Upper lobe of left lung (tissue), 6 donors: Measurements from ENCODE around the gene RGR. TPM values are rescaled to one million over a fixed set of nuclear protein-coding genes. Genes with fewer than 3 reads are reported as not detected.

Source experiments
- ATAC-seq, 2 donors: fragments of 200-7000 bp; cut with Tn5 transposase; one replicate each; pipeline ENCODE4 v1.9.1; 2022; ENCODE audit warnings: mild to moderate bottlenecking in 2 of 2, moderate library complexity in 2 of 2; ENCODE audit not compliant: low FRiP score in 2 of 2
- DNase-seq, 2 donors: peaks; one replicate each; pipeline ENCODE4 v3.0.0-alpha.2; 2019 to 2020
- H3K27ac ChIP-seq, 4 donors: fragments of 200-600 bp; sonication (generic); one replicate each; pipeline ENCODE4 v1.5.1; 2016 to 2019
- H3K27me3 ChIP-seq, 4 donors: fragments of 200-600 bp; sonication (generic); one replicate each; pipeline ENCODE4 v1.5.1; 2017 to 2019
- H3K36me3 ChIP-seq, 4 donors: fragments of 200-600 bp; sonication (generic); one replicate each; pipeline ENCODE4 v1.5.1; 2016 to 2019
- H3K4me1 ChIP-seq, 4 donors: fragments of 200-600 bp; sonication (generic); one replicate each; pipeline ENCODE4 v1.5.1; 2018 to 2019
- H3K4me3 ChIP-seq, 4 donors: fragments of 200-600 bp; sonication (generic); one replicate each; pipeline ENCODE4 v1.5.1; 2017 to 2019; ENCODE audit warnings: mild to moderate bottlenecking in 2 of 4, moderate library complexity in 1 of 4
- H3K9me3 ChIP-seq, 4 donors: fragments of 200-600 bp; sonication (generic); one replicate each; pipeline ENCODE4 v1.5.1; 2018 to 2019
- CTCF ChIP-seq, 6 experiments: fragments of 450-650 bp in 4 of 6; fragments of 200-600 bp in 2 of 6; sonication (generic) in 2 of 6; IDR thresholded peaks; one replicate each; pipeline ENCODE4 v1.5.1; 2016 to 2019; ENCODE audit warnings: antibody characterized with exemption in 6 of 6
- EP300 ChIP-seq, 4 donors: sonication (generic); formaldehyde crosslinking; IDR thresholded peaks; one replicate each; pipeline ENCODE4 v1.5.1; 2017; ENCODE audit warnings: antibody characterized with exemption in 4 of 4, control low read depth in 2 of 4
- POLR2A ChIP-seq, 4 donors: fragments of 450-650 bp; IDR thresholded peaks; one replicate each; pipeline ENCODE4 v1.5.1; 2016 to 2017; ENCODE audit warnings: antibody characterized with exemption in 4 of 4, mild to moderate bottlenecking in 2 of 4
- POLR2AphosphoS5 ChIP-seq, 2 donors: sonication (generic); formaldehyde crosslinking; IDR thresholded peaks; one replicate each; pipeline ENCODE4 v1.5.1; 2017; ENCODE audit warnings: antibody characterized with exemption in 2 of 2
- WGBS, 2 donors: methylation state at CpG; one replicate each; pipeline ENCODE4 v1.1.5; 2017 to 2018; 5-methylcytosine and 5-hydroxymethylcytosine counted together
- total RNA-seq, 6 donors: library from RNA; depleted of rRNA in 4 of 6; stranded (reverse); fragments of >200 nt in 4 of 6; gene quantifications; one replicate each; pipeline versions ENCODE4 v1.1.0 to v1.2.1, GENCODE V29; 2016 to 2021
- donor health status: DM: no; HTN: no; CAD: no; lungs with moderate emphysema.
- donor health status: DM: no; HTN: yes; CAD: no; lungs with severe emphysema.

The RGR gene
- total RNA-seq, 6 donors from 2014 or later, result 0.49 to 14.7 (median 0.91) TPM; not detected in 3

- WGBS, 2 donors, result 38 to 47% methylated on average over 6 of the region's 6 CpGs
- ATAC-seq, result no peak
- no peaks in the 10 kb centered on the region for H3K36me3 ChIP-seq
- H3K9me3 ChIP-seq, result no peaks in the 10 kb centered on the region
- H3K4me3 ChIP-seq, result no peak overlapping the region
- H3K4me1 ChIP-seq, result no peaks in the 10 kb centered on the region
- TF ChIP-seq EP300 (IDR thresholded peaks at IDR 0.05) (no peak), POLR2AphosphoS5 (IDR thresholded peaks at IDR 0.05) (no peak), CTCF (IDR thresholded peaks at IDR 0.05) (no peak)
- no peak overlapping the region for H3K27ac ChIP-seq
- no peak for DNase-seq
- H3K27me3 ChIP-seq, result no peaks in the 10 kb centered on the region
These were observed 20.3 kb upstream of the RGR start for GRCh38 chr10:84224411-84225028.

- TF ChIP-seq EP300 (IDR thresholded peaks at IDR 0.05), result no peak
- no peak for TF ChIP-seq POLR2A (IDR thresholded peaks at IDR 0.05)
- no peak for TF ChIP-seq POLR2AphosphoS5 (IDR thresholded peaks at IDR 0.05)
- no peak for TF ChIP-seq CTCF (IDR thresholded peaks at IDR 0.05)
- H3K4me3 ChIP-seq, result no peak within 1 kb of the TSS
- no peak for ATAC-seq
These were observed 19.3 kb upstream of the RGR start, which contains the start of gene LRIT2 for GRCh38 chr10:84225427-84226173. Gene LRIT2 (minus strand): TSS chr10:84225544. CDS start chr10:84225520, 24 bp downstream.

GRCh38 chr10:84226616-84227015, 18.2 kb upstream of the RGR start:
- H3K9me3 ChIP-seq, result no peaks in the 10 kb centered on the region
- ATAC-seq, result no peak
- no peak for DNase-seq
- no peaks in the 10 kb centered on the region for H3K27me3 ChIP-seq
- no peaks in the 10 kb centered on the region for H3K4me1 ChIP-seq
- no peak overlapping the region for H3K27ac ChIP-seq
- 76 to 78% methylated on average over 3 of the region's 3 CpGs for WGBS, 2 donors
- no peak for TF ChIP-seq CTCF (IDR thresholded peaks at IDR 0.05)
- TF ChIP-seq POLR2A (IDR thresholded peaks at IDR 0.05), result no peak
- TF ChIP-seq POLR2AphosphoS5 (IDR thresholded peaks at IDR 0.05), result no peak
- no peak for TF ChIP-seq EP300 (IDR thresholded peaks at IDR 0.05)
- H3K36me3 ChIP-seq, result no peaks in the 10 kb centered on the region
- no peak overlapping the region for H3K4me3 ChIP-seq

More at GRCh38 chr10:84225427-84226173, 19.3 kb upstream of the RGR start, which contains the start of gene LRIT2:
- no peak for DNase-seq
- WGBS, 2 donors, result 66 to 70% methylated on average over 6 of the region's 6 CpGs
- Histone ChIP-seq H3K9me3 (no peaks in the 10 kb centered on the region), H3K27me3 (no peaks in the 10 kb centered on the region), H3K27ac (no peak within 1 kb of the TSS), H3K36me3 (no peaks in the 10 kb centered on the region), H3K4me1 (no peaks in the 10 kb centered on the region)

GRCh38 chr10:84227810-84228209, 17.0 kb upstream of the RGR start:
- Histone ChIP-seq H3K27me3 (no peaks in the 10 kb centered on the region), H3K9me3 (no peaks in the 10 kb centered on the region), H3K36me3 (no peaks in the 10 kb centered on the region), H3K27ac (no peak overlapping the region), H3K4me3 (no peak overlapping the region), H3K4me1 (no peaks in the 10 kb centered on the region)
- DNase-seq, result no peak
- ATAC-seq, result no peak
- TF ChIP-seq POLR2AphosphoS5 (IDR thresholded peaks at IDR 0.05), result no peak
- TF ChIP-seq EP300 (IDR thresholded peaks at IDR 0.05), result no peak
- no peak for TF ChIP-seq POLR2A (IDR thresholded peaks at IDR 0.05)
- TF ChIP-seq CTCF (IDR thresholded peaks at IDR 0.05), result no peak
- WGBS, 2 donors, result 70 to 72% methylated on average over 4 of the region's 4 CpGs
